WTC11 (cell line): Measurements from ENCODE around the gene NSMCE1.

Experiments
- ATF3 ChIP-seq: sonication (generic); formaldehyde crosslinking; conservative IDR thresholded peaks from 2 replicates; pipeline ENCODE4 v1.8.1; 2022; ENCODE audit warnings: mild to moderate bottlenecking, missing genetic modification reagents
- CTCF ChIP-seq: fragments of 200-600 bp; IDR thresholded peaks from 2 replicates; pipeline ENCODE4 v1.8.0; 2022; ENCODE audit warnings: antibody characterized with exemption
- ESRRA ChIP-seq: sonication (generic); formaldehyde crosslinking; IDR thresholded peaks from 2 replicates; pipeline ENCODE4 v1.8.1; 2022; ENCODE audit warnings: mild to moderate bottlenecking, missing genetic modification reagents, borderline replicate concordance
- FOXP4 ChIP-seq: sonication (generic); formaldehyde crosslinking; IDR thresholded peaks from 2 replicates; pipeline ENCODE4 v1.8.0; 2022; ENCODE audit warnings: mild to moderate bottlenecking, missing genetic modification reagents
- HMGXB4 ChIP-seq: sonication (generic); formaldehyde crosslinking; IDR thresholded peaks from 2 replicates; pipeline ENCODE4 v1.8.1; 2023; ENCODE audit warnings: mild to moderate bottlenecking, moderate library complexity, missing genetic modification reagents
- NFE2L1 ChIP-seq: sonication (generic); formaldehyde crosslinking; IDR thresholded peaks from 2 replicates; pipeline ENCODE4 v1.8.1; 2023; ENCODE audit warnings: missing genetic modification reagents
- NFYB ChIP-seq: sonication (generic); formaldehyde crosslinking; conservative IDR thresholded peaks from 2 replicates; pipeline ENCODE4 v1.8.0; 2022; ENCODE audit warnings: low read depth, missing genetic modification reagents
- TEAD4 ChIP-seq: sonication (generic); formaldehyde crosslinking; IDR thresholded peaks from 2 replicates; pipeline ENCODE4 v1.8.0; 2022; ENCODE audit warnings: mild to moderate bottlenecking, missing genetic modification reagents

- TF ChIP-seq CTCF: no peak
- no peak for TF ChIP-seq NFE2L1 (CRISPR knock-in tag)
- TF ChIP-seq ATF3: no peak
- TF ChIP-seq FOXP4 (CRISPR knock-in tag): no peak
- TF ChIP-seq ESRRA (CRISPR knock-in tag): no peak
- TF ChIP-seq TEAD4 (CRISPR knock-in tag): no peak
- no peak for TF ChIP-seq HMGXB4
- TF ChIP-seq NFYB (CRISPR knock-in tag): no peak
Measured at GRCh38 chr16:27287887-27288286, 19.3 kb upstream of the NSMCE1 start.
